ENCODE data around the gene NAALADL2. TPM values are rescaled to one million over a fixed set of nuclear protein-coding genes. Genes with fewer than 3 reads are reported as not detected.

The NAALADL2 gene
- polyA plus RNA-seq, 1 experiment = 6.3 TPM

- POLR2A ChIA-PET = no interaction called here
- H3K27me3 ChIP-seq (ENCODE audit: control insufficient read depth, insufficient read depth, low read length) = no peaks in the 10 kb centered on the region
- no peak overlapping the region for H3K4me3 ChIP-seq (ENCODE audit: low read depth, low read length)
- no peak for DNase-seq (ENCODE audit: low read depth, low spot score)
- CTCF ChIA-PET = no interaction called here
- TF ChIP-seq CTCF (IDR thresholded peaks at IDR 0.05; ENCODE audit: low read depth, low read length) = no peak
- no peaks in the 10 kb centered on the region for H3K9me3 ChIP-seq (ENCODE audit: control insufficient read depth, insufficient read depth, low read length)
- H3K27ac ChIP-seq (ENCODE audit: low read depth, low read length) = no peak overlapping the region
Measured at GRCh38 chr3:175279457-175279856, 420.3 kb downstream of the NAALADL2 start.

DNA sequence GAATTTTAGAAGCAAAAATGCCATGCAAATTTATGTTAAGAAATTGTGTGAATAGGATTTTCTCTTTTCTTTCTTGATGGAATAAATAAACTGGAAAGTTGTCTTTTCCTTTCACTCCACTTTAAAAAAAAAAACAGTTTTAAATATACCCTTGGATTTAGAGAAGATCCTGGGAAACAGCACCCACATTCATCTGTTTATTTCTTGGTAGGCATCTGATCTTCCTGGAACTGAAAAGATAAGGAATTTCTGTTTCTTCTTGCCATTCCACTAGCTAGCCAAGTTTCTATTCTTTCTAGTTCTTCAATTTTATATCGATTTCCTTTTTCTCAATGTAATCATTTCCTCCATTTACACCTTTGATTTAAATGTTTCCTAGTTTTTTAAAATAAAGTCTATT lies 420.8 kb downstream of the NAALADL2 start:
- TF ChIP-seq CTCF (IDR thresholded peaks at IDR 0.05; ENCODE audit: low read depth, low read length) = no peak
- ChIA-PET POLR2A (no interaction called here), CTCF (no interaction called here)
- Histone ChIP-seq H3K9me3 (ENCODE audit: control insufficient read depth, insufficient read depth, low read length) (no peaks in the 10 kb centered on the region), H3K27ac (ENCODE audit: low read depth, low read length) (no peak overlapping the region), H3K4me3 (ENCODE audit: low read depth, low read length) (no peak overlapping the region), H3K27me3 (ENCODE audit: control insufficient read depth, insufficient read depth, low read length) (no peaks in the 10 kb centered on the region)
- DNase-seq (ENCODE audit: low read depth, low spot score) = no peak

DNA sequence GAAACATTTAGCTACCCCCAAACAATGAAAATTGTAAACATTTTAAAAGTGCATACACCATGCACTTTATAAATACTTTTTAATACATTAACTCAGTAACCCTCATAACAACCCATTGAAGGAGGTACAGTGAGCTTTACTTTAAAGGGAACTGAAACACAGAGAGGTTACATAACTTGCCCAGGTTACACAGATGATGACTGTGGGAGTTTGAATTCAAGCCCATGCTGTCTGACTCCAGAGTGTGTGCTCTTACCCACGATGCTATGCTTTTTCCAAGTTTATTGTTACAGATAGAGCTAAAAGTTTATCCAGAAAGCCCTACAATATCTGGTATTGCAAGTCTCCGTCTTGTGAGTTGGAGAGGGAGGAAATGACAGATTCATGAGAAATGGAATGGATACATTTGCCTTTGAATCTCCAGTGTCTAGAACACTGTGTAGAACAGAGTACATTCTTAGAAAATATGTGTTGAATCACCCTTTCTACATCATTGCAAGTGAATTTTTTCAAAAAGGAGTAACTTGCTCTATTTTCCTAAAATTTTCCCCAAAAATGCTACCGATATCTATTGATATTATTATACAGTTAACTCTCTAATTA lies 428.3 kb downstream of the NAALADL2 start:
- ChIA-PET POLR2A (no interaction called here), CTCF (interaction anchor here (0.5 kb wide), 1 partner anchor 37 kb away, joined by 4 read pairs; no protein-coding TSS in a partner anchor)
- TF ChIP-seq CTCF (IDR thresholded peaks at IDR 0.05; ENCODE audit: low read depth, low read length) = no peak

DNA sequence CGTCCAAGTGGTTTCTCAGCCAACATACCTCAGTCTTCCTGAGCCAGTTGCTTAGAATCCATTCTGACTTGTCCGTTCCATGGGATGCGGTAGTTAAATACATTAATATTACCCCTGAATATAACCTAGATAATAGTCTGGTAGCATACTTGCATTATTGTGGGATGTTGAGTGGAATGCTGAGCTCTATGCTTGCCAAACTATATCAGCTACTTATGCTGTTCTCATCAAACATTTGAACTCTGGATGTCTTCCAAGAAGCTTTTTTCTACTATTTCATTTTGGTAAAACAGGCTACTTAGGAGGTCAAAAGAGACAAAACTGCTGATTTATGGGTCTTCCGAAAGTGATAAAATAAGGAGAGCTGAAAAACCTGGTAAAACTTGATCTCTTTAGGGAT lies 429.5 kb downstream of the NAALADL2 start:
- H3K27ac ChIP-seq (ENCODE audit: low read depth, low read length) = no peak overlapping the region
- H3K9me3 ChIP-seq (ENCODE audit: control insufficient read depth, insufficient read depth, low read length) = no peaks in the 10 kb centered on the region
- POLR2A ChIA-PET = no interaction called here
- no peak for DNase-seq (ENCODE audit: low read depth, low spot score)
- CTCF ChIA-PET = no interaction called here
- no peak for TF ChIP-seq CTCF (IDR thresholded peaks at IDR 0.05; ENCODE audit: low read depth, low read length)
- H3K27me3 ChIP-seq (ENCODE audit: control insufficient read depth, insufficient read depth, low read length) = no peaks in the 10 kb centered on the region
- H3K4me3 ChIP-seq (ENCODE audit: low read depth, low read length) = no peak overlapping the region

More for the DNA sequence above, 428.3 kb downstream of the NAALADL2 start:
- H3K27me3 ChIP-seq (ENCODE audit: control insufficient read depth, insufficient read depth, low read length) = no peaks in the 10 kb centered on the region
- no peak for DNase-seq (ENCODE audit: low read depth, low spot score)
- H3K4me3 ChIP-seq (ENCODE audit: low read depth, low read length) = no peak overlapping the region
- H3K27ac ChIP-seq (ENCODE audit: low read depth, low read length) = no peak overlapping the region
- H3K9me3 ChIP-seq (ENCODE audit: control insufficient read depth, insufficient read depth, low read length) = no peaks in the 10 kb centered on the region

DNA sequence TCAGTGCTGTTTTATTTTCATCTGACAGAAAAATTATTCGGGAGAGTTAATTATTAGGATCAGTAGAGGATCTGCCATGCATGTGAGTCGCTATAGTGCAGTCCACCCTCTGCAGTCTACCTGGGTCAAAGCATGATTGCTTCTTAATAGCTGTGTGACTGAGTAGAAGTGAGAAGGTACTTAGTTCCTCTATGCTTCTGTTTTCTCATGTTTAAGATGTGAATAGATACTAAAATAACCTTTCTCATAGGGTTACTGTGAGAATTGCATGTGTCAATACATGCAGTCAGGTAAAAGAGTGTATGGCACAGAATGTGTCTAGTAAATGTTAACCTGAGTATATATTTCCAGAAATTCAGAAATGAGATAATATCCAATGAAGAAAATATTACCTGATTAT lies 435.7 kb downstream of the NAALADL2 start:
- POLR2A ChIA-PET = no interaction called here

More for the DNA sequence above, 435.7 kb downstream of the NAALADL2 start:
- Histone ChIP-seq H3K9me3 (ENCODE audit: control insufficient read depth, insufficient read depth, low read length) (no peaks in the 10 kb centered on the region), H3K27ac (ENCODE audit: low read depth, low read length) (no peak overlapping the region), H3K4me3 (ENCODE audit: low read depth, low read length) (no peak overlapping the region), H3K27me3 (ENCODE audit: control insufficient read depth, insufficient read depth, low read length) (no peaks in the 10 kb centered on the region)
- CTCF ChIA-PET = no interaction called here
- no peak for DNase-seq (ENCODE audit: low read depth, low spot score)
- no peak for TF ChIP-seq CTCF (IDR thresholded peaks at IDR 0.05; ENCODE audit: low read depth, low read length)
